ENCODE results near the gene CADPS.

Gene CADPS

DNA sequence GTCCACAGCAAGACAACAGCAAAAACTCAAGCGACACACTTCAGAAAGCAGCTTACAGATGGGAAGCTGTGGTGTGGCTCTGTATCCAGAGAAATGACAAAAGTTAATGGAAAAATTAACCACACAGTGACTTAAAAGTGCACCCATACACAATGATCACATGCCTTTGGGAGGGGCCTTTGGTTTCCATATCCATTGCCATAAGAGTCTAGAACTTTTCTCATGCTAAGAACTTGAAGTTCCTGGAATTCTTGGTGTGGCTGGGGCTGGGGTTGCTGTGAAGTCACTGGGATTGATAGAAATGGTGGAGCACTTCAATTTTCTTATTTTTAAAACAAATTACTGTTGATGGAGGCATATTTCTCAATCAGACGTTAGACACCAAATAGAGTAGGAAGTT is 393.3 kb downstream of the CADPS start:
- no peak for DNase-seq

DNA sequence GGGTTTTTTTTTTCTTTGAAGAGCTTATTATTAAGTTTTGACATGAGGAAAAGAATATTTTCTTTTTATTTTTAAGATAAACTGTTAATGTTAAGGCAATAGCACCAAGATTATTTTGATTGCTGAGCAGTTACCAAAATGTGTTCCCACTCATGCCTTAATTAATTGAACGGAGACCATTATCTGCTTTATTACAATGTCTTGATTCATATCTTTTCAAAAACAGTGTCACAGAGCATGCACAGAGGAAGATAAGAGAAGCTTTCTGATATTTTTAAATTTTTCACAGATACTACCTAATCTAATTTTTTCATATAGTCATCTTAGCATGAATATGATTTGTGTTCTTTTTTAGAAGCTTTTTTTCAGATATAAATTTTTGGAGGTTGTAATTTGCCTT is 395.2 kb downstream of the CADPS start:
- no peak for DNase-seq

DNA sequence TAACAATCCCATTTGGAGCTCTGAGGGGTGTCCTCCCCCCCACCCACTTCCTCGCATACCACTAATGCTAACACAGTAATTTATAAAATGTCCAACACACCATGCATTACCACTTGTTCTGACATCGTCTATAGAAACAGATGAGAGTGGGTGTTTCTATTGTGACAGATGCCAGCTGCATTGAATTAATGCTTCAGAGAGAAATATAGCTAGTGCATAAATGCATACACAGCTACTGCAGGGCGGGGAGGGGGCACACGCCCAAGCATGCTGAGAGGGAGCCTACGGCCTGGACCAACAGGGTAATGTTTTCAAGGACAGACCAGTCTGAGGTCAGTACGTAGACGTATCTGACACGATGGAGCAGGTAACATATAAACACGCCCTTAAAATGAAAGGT is 395.9 kb downstream of the CADPS start:
- DNase-seq, result no peak

DNA sequence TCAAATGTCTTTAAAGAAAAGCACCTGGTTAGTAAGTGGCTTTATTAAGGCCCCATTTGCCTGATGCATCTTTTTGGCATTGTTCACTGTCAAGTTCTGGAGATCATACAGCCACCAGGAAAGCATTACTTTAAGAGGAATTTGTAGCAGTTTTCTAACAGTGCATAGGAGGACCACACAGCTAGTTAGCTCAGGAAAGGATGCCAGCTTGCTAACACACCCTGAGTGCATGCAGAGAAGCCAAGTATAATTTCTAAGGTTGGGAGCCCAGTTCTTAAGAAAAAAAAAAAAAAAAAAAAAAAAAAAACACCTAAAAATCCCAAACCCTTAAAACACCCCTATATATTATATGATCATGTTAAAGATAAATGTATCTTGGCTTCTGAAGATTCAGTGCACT is 399.9 kb downstream of the CADPS start:
- DNase-seq, result no peak

DNA sequence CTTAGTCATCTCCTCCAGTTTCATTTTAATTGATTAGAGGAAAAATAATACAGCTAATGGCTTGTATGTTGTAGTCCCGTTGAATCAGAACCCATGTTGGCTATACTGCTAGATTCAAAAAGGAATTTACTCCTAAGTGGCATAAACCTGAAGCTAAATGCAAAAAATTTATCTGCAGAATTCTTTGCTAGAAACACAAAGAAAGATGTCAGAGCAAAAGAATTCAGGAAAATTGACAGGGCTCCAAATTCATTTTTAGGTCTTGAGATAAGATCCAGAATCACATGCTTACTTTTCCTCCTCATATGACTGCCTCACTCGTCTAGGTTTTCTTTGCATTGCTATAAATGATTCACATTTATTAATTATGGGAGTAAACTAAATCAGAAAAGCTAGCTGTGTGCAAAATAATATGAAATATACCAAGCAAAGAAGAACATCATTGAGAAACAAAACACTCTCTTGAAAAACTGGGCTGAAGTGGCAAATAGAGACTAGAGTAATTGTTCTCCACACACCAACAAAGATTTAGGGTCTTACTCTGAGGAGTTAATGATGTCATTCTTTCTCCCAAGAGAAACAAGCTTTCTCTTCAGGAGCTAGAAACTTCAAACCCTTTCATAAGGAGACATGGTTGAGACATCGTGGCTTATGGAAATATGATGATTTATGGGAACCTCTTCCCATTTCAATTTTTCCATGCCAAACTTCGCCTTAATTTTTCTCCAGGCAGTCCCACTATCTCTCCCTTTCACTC is 407.1 kb downstream of the CADPS start:
- DNase-seq, result no peak

DNA sequence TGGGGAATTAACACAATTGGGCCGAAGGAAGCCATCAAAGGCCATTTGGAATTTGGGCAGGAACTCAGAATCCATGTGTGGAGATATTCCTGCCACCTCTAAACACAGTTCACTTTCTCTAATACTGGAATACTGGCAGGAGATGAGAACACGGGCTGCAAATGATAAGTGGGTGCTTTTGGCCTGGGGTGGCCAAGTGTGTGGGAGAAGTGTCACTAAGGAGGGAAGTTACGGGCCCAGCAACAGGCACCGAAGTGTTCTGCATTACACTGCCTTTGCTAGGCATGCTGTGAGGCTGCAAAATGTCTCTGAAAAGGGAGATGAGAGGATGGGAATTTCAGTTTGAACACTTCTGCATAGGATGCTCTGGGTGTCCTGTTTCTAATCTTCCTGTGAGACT is 412.4 kb downstream of the CADPS start:
- no peak for DNase-seq

DNA sequence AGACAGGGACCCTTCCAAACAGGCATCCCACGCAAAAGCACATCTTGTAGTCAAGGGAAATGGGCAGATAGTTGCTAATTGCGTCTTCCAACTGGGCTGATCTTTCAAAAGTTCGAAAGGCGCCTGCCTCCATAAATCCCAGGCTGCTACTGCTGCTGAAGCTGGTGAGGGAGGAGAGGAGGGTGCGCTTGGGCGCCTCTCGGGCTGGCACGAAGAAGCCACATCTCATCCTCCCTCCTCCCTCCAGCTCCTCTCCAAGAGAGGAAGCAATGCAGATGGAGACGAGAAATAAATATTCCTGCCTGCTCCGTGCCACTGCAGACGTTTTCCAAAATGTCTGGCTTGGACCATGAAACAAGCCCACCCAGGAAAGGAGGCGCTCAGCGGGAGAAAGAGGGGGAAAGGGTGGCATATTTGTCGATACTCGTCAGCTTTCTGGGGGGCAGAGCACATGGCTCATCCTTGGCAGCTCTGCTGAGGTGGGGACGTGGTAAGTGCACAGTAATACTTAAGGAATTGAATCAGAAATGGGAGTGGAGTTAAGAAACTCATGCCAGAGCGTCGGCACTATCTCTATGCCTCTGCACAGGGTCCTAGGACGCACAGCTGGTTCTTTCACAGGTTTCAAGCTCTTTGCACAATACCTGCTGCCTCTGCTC is 413.0 kb downstream of the CADPS start:
- DNase-seq, result no peak

DNA sequence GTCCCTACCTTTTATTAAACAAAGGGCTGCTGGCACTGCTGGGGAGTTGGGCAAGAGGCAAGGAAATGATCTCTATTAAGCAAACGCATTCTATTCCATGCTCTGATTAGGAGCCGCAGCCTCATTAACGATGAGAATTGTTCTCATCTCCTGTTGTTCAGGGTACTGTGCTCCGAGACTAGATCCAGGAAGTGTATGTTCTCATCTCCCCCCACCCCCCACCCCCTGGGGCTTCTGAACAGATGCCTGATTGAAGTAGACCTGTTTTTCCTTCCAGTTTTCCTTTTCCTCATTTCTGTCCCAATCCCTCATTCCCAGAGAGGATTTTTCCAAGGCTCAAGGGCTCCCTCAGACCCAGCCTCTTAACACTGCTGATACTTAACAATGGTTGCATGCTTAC is 420.3 kb downstream of the CADPS start:
- DNase-seq, result no peak

DNA sequence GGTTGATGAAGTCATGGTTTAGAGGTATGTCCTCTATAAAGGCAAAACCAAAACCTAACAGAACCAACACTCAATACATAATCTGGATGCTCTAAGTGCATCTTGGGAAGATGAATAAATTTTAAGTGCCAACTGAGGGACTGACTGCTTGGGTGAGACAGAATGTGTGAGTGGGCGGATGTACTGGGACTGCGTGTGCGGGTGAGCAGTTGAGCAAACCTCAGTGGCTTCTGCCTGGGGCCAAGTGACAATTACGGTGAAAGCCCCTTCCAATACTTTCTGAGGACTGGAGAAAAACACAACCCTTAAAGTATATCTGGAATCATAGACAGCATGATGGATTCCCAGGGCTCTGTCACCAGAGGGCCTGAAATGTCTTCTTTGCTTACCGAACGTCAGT is 421.8 kb downstream of the CADPS start:
- no peak for DNase-seq

DNA sequence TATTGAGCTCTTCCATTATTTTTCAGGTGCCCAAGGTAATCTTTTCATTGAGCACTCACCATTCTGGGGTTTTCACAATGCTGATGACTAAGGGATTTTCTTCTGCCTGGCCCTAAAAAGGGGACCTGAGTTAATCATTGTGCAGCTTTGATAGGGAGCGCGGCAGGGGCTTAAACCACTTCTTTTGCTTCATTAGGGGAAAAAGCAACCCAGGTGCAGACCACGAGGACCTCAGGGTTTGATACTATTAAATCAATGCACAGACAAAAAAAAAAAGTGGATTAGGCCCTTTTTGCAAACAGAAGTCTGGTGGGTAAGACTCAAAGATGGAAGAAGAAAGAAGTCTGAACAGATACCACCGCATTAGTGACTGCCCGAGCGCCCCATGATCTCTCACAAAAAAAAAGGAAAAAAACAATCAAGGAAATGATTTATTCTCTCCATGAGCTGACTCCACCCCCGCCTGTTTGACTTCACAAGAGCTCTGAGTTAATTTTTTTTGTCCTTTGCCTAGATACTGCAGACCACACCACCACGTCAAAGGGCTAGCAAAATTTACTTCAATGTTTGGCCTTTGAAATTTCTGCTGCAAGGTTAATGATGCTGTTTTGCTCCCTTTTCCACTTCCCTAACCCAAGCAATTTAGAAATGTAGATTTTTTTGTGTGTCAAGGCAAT is 423.9 kb downstream of the CADPS start:
- no peak for DNase-seq

DNA sequence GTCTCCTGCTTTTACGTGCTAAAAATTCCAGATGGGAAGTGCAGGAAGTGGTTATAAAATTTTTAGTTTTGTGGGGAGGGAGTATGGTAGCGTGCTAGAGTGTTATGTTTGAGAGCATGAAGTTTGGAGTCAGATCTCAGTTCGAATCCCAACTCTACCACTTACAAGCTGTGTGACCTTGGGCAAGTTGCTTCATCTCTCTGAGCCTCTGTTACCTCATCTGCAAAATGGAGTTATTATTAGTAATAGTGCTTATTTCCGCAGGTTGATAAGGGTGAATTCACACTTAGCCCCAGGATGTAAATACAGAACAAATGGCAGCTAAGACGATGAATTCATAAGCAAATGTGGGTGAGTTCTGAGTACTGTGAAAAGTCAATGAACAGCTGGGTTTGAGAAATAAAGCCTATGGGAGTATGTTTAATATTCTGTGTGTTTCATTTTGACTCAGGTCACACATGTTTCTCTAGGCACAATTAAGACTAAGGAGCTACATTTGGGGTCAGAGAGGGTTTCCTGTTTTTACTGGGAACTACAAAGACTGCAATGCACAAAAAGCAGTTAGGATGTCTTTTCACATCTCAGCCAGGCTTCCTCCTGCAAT is 428.8 kb downstream of the CADPS start:
- no peak for DNase-seq

DNA sequence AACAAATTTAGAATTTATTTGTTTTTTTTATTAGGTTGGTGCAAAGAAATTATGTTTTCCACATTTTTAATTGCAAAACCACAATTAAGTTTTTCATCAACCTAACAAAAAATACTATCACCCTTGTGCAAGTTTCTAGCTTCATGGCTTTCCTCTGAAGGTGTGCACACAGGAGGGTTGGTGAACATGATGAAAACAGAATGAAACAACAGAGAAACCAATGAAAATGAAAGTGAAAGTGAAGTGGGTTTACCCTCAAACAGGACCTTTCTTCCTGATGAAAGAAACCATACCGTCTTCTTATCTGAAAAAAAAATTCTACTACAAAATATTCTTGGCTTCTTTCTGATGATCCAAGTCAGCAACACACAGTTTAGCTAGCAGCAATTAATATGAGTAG is 429.9 kb downstream of the CADPS start:
- DNase-seq, result no peak

DNA sequence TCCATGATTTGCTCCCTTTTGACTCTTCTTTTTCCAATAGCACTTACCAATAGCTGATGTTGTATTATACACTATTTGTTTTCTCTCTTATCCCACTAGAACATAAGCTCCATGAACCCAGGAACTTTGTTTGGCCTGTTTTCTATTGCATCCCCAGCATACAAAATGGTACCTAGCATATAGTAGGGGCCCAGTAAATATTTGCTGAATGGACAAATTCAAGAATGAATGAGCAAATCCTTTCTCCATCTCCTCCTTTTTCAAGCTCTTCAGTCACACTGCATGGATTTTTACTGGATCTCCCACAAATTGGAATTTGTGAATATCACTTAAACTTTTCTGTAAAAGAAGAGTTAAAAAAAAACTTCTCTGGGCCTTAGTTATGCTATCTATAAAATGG is 435.2 kb downstream of the CADPS start:
- no peak for DNase-seq

DNA sequence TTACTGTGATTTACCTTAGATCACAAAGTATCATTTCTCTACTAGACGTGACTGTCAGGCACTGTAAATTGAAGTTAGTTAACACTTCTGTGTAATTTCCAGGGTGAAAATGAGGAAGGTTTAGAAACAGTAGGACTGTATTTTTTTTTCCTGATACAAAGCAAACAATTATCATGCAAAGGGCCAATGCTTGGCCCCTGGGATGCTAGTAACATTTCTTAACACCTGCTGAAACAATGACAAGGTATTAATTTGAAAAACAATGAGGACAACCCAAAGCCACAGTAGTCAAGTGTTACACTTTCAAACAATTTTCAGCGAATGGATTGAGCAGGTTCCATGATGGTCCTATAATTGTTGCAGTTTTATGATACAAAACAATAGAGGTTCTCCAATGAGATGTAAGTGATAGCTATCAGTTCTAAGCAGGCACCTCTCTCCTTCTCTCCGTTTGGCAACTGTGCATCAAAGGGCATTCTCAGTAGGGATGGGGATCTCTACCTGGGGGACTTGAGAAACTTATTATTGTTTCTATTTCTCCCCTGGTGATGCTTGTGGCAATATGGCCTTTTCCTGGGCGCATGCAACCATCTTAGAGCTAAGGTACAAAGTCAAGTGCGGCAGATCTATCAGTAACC is 435.9 kb downstream of the CADPS start:
- no peak for DNase-seq

DNA sequence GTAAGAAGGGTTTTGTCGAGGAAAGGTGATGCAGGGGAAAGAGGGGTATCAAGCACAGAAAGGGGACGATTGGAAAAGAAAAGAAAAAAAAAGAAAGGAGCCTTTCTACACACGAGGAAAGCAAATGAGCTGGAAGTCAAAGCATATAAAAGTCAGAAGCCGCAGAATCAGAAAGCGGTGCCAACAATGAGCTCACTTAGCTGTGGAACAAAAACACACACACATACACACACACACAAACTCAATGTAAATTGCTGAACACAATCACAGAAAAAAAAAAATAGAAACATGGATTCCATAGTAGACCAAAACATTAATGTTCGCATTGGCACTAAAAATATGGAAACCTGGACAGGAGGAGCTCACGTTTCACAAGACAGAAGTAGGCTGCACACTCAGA is 438.4 kb downstream of the CADPS start:
- DNase-seq, result no peak

DNA sequence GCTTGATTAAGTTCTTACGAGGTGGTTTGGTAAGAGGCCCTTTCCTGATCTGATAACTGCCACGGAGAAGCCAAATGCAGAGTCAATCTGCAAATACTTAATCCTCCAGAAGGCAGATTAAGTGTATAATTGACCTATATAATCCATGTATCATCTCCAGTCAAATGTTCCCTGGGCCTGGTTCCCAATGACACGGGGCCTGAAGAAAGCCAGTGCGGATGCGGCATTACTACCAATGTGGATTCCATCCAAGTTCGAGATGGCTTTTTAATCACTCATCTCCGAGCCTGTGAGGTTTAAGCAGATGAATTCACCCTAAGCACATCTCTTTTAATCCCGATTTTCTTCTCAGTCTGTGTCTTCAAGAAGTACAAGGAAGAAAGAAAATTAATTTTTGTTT is 441.8 kb downstream of the CADPS start:
- no peak for DNase-seq

DNA sequence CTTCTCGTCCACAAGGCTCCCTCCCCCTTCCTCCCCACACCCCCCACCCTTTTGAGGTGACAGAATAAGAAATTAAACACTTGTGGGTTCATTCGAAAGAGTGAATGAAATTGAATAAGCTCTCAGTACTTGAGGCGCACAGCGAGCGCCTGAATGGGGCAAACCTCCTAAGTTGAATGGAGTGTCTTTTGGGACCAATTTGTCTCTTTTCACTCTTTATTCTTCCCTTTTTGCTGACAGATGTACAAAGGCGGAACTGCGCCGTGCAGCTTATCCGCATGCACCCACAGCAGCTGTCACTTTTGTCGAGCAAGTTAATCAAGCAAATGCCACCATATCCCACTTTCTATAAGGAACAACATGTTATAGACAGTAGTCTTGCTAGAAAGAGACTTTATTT is 454.0 kb downstream of the CADPS start:
- no peak for DNase-seq

DNA sequence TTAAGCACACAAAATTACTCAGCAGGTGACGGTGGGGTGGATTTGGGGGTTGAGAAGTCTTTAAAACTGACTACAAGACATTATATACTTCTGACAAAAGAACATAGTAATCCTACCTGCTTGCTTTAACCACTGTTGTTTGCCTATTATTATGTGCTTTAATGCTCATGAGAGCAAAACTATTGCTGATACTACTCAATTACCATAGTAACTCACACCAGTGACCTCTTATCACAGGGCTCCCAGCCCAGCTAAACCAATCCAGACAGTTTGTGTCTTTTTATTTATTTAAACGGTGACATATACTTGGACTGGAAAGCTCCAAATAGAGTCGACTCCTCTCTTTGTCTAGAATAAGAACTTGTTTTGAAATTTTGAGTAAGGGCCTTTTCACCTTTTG is 459.1 kb downstream of the CADPS start:
- DNase-seq, result no peak

DNA sequence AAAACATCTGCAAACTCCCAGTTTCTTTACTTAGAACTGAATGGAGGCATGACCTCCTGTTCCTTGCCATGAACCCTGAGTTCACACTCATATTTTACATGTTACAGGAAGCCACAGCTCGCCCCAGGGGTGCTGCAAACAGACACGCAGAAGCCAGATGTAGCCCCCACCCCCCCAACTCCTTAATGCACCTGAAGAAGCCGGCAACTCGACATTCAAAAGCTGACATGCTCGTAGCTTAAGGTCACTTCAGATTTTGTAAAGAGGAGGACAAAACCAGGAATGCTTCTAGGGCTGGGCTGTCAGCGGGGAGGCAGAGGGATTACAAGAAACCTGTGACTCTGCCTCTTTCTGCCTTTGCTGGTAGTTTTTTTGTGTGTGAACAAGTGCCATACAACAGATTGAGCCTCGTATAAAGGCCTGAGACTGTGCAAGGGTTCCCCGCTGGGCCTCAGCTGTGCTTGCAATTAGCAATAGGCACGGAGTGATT is 459.9 kb downstream of the CADPS start:
- no peak for DNase-seq

DNA sequence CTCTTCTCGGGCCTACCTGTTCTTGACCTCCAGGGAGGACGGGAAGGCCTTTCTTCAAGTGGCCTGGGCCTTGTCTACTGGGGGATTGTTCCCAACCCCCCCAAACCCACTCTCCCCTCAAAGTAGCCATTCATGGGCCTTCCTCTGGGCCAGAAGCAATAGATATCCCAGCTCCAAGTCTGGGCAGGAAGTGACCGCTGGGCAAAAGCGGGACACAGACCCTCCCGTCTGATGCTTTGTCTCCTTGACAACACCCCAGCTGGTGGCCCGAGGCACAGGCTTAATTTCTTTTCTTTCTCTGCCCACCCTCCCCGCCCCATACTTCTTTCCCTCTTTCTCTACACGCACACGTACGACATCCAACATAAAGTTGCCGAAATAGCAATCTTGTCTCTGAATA is 460.4 kb downstream of the CADPS start:
- DNase-seq, result no peak

DNA sequence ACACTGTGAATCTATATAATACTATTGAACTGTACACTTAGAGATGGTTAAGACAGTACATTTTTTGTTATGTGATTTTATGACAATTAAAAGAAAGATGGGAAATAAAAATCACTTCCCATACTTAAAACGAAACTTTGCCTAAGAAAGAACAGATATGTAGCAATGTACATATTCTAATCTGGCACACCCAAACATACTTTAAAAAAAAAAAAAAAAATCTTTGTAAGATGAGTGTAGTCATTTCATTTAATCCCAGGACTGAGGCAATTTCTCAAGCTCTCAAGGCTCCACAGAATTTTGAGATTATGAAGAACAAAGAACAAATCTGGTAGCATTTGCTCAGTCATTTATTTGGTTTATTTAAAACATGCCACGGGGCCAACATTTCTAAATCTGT is 461.5 kb downstream of the CADPS start:
- DNase-seq, result no peak

DNA sequence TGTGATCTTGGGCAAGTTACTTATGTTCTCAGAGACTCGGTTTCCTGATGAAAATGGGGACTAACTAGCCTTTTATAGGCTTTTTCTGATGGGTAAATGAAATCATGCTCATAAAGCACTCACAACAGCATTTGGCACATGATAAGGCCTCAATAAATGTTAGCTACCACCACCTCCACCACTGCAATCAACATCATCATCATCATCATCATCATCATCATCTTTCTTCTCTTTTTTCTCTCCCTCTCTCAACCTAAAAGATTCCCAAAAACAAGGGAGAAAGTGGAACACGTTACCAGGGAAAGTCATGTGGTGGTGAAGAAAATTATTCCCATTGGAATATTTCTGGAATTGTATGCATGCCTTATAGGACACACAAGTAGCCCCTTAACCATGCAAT is 468.3 kb downstream of the CADPS start:
- no peak for DNase-seq

DNA sequence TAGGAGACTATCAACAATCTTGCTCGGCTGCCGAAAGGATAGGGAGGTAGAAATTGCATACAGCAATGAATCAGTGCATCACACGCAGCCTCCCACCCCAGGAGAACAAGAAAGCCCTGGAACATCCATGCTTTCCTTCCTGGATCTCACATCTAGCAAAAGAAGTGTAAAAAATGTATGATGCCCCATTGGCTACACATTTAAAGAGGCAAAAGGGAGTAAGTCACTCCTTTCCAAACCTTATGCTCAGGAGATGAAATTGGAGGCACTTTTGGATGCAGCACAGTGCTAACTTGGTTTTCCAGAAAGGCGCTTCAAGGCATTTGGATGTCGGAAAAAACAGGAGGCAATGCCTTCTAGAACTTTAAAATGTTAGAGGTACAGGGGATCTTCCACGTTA is 469.6 kb downstream of the CADPS start:
- DNase-seq, result no peak
